Esophagus muscularis mucosa (tissue), 4 donors: ENCODE results near the gene OPN1SW. TPM values are rescaled to one million over a fixed set of nuclear protein-coding genes. Genes with fewer than 3 reads are reported as not detected.

Experiments used
- DNase-seq: peaks from one replicate; pipeline ENCODE4 v3.0.0-alpha.2; 2017; ENCODE audit errors: extremely low spot score
- H3K27ac ChIP-seq, 4 donors: fragments of 200-600 bp; sonication (generic); replicated peaks in 1 of 4; 1 replicate in 3 of 4; 2 replicates in 1 of 4; pipeline ENCODE4 v1.5.1; 2016 to 2019; ENCODE audit warnings: mild to moderate bottlenecking in 1 of 4
- H3K27me3 ChIP-seq, 4 donors: fragments of 200-600 bp; sonication (generic); one replicate each; pipeline versions ENCODE4 v1.5.1 to v1.6.0; 2016 to 2019
- H3K36me3 ChIP-seq, 4 donors: fragments of 200-600 bp; sonication (generic); one replicate each; pipeline ENCODE4 v1.5.1; 2016 to 2019
- H3K4me1 ChIP-seq, 4 donors: fragments of 200-600 bp; sonication (generic); one replicate each; pipeline ENCODE4 v1.5.1; 2016 to 2019
- H3K4me3 ChIP-seq, 4 donors: fragments of 200-600 bp; sonication (generic); 1 replicate in 2 of 4; 2 replicates in 2 of 4; pipeline ENCODE4 v1.5.1; 2016 to 2019; ENCODE audit warnings: mild to moderate bottlenecking in 4 of 4, moderate library complexity in 1 of 4
- H3K9me3 ChIP-seq, 4 donors: fragments of 200-600 bp; sonication (generic); 1 replicate in 3 of 4; 2 replicates in 1 of 4; pipeline ENCODE4 v1.5.1; 2016 to 2019
- CTCF ChIP-seq, 3 experiments: fragments of 200-600 bp in 2 of 3; fragments of 450-650 bp in 1 of 3; sonication (generic) in 2 of 3; IDR thresholded peaks; one replicate each; pipeline ENCODE4 v1.5.1; 2017 to 2019; ENCODE audit warnings: antibody characterized with exemption in 3 of 3, mild to moderate bottlenecking in 2 of 3, moderate library complexity in 1 of 3
- EP300 ChIP-seq: sonication (generic); formaldehyde crosslinking; IDR thresholded peaks from one replicate; pipeline ENCODE4 v1.6.1; 2017; ENCODE audit warnings: antibody characterized with exemption
- POLR2A ChIP-seq: fragments of 450-650 bp; IDR thresholded peaks from one replicate; pipeline ENCODE4 v1.6.1; 2017; ENCODE audit warnings: antibody characterized with exemption, moderate library complexity, mild to moderate bottlenecking, low read depth
- POLR2AphosphoS5 ChIP-seq, 2 donors: sonication (generic); formaldehyde crosslinking; IDR thresholded peaks; one replicate each; pipeline ENCODE4 v1.6.1; 2017; ENCODE audit warnings: antibody characterized with exemption in 2 of 2
- WGBS: methylation state at CpG from one replicate; pipeline ENCODE4 v1.1.5; 2018; 5-methylcytosine and 5-hydroxymethylcytosine counted together
- intact Hi-C: fragments of 100-400 bp; cut with DNase I; formaldehyde crosslinking; loops from one replicate; pipeline ENCODE4 v1.15.1; 2023
- total RNA-seq, 4 donors: library from RNA; depleted of rRNA; stranded (reverse); fragments of >200 nt; gene quantifications; one replicate each; pipeline versions ENCODE4 v1.1.0 to v1.2.1, GENCODE V29; 2016

Gene OPN1SW
- total RNA-seq, 4 donors from 2014 or later: not detected

GRCh38 chr7:128770233-128770632 lies 5.4 kb downstream of the OPN1SW start:
- peaks cover 10 to 14% (median 11%) of the 10 kb centered on the region in 4 donors for H3K4me1 ChIP-seq
- intact Hi-C loops: no loop called here
- TF ChIP-seq POLR2AphosphoS5 (IDR thresholded peaks at IDR 0.05) (no peak), EP300 (no peak), CTCF (IDR thresholded peaks at IDR 0.05) (no peak), POLR2A (no peak)
- no peaks in the 10 kb centered on the region for H3K9me3 ChIP-seq
- no peaks in the 10 kb centered on the region for H3K27me3 ChIP-seq
- WGBS: 66% methylated on average over 2 of the region's 2 CpGs
- no peak overlapping the region for H3K4me3 ChIP-seq
- H3K27ac ChIP-seq: no peak overlapping the region
- H3K36me3 ChIP-seq: peaks cover 23 to 79% (median 52%) of the 10 kb centered on the region in 4 donors
- DNase-seq: no peak

DNA sequence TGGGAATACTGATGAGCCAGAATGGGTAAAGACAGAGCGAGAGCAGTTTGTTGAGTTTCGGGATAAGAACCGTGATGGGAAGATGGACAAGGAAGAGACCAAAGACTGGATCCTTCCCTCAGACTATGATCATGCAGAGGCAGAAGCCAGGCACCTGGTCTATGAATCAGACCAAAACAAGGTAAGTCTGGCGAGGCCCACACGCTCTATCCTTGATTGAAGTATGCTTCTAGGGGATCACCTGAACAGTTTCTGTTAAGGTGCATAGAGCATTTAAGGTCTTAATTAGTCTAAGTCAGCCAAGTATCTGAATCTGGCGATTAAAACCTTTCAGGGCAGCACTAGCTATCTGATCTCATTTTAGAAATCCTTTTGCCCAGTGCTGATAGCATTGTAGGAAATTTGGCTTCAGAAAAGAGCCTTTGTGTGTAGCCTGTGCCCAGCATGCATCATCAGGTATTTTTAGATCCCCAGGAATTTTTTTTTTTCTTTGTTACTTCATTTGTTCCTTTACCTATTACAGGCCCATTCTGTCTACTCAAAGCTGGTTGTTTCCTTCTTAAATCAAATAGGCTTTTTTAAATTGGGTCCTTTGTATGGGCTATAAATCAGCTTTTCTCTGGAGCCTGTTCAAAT lies 8.0 kb downstream of the OPN1SW start:
- peaks cover 10 to 30% (median 26%) of the 10 kb centered on the region in 4 donors for H3K4me1 ChIP-seq
- intact Hi-C loops: no loop called here
- peaks cover 23 to 90% (median 61%) of the 10 kb centered on the region in 4 donors for H3K36me3 ChIP-seq
- no peaks in the 10 kb centered on the region for H3K9me3 ChIP-seq
- 92% methylated on average over 6 of the region's 6 CpGs for WGBS
- H3K27me3 ChIP-seq: no peaks in the 10 kb centered on the region
- peak overlapping the region; percentile 54 to 68 (median 58) for H3K27ac ChIP-seq
- DNase-seq: no peak
- H3K4me3 ChIP-seq: no peak overlapping the region
- no peak for TF ChIP-seq EP300
- TF ChIP-seq POLR2A: no peak
- TF ChIP-seq POLR2AphosphoS5 (IDR thresholded peaks at IDR 0.05): peak in 1 of 2 donors; percentile 7

- no peak for DNase-seq
- Histone ChIP-seq H3K36me3 (peaks cover 15 to 92% (median 63%) of the 10 kb centered on the region in 4 donors), H3K27ac (peak overlapping the region; percentile 77 to 93 (median 83)), H3K4me3 (no peak overlapping the region), H3K4me1 (peaks cover 10 to 37% (median 27%) of the 10 kb centered on the region in 4 donors), H3K27me3 (no peaks in the 10 kb centered on the region), H3K9me3 (no peaks in the 10 kb centered on the region)
- TF ChIP-seq CTCF (IDR thresholded peaks at IDR 0.05) (no peak), EP300 (no peak), POLR2AphosphoS5 (IDR thresholded peaks at IDR 0.05) (peak in 1 of 2 donors; percentile 39), POLR2A (no peak)
- intact Hi-C loops: loop anchor here (5.0 kb wide), 1 partner anchor 69 kb away; the partner anchor contains the start of gene FLNC
- WGBS: 55% methylated on average over 3 of the region's 3 CpGs
Measured at GRCh38 chr7:128763541-128763940, 12.1 kb downstream of the OPN1SW start.

- H3K27me3 ChIP-seq: no peaks in the 10 kb centered on the region
- intact Hi-C loops: no loop called here
- H3K27ac ChIP-seq: peak overlapping the region; percentile 83 to 93 (median 87)
- H3K36me3 ChIP-seq: peaks cover 13 to 84% (median 47%) of the 10 kb centered on the region in 4 donors
- H3K4me3 ChIP-seq: no peak overlapping the region
- TF ChIP-seq POLR2AphosphoS5 (IDR thresholded peaks at IDR 0.05): no peak
- no peak for TF ChIP-seq EP300
- TF ChIP-seq CTCF (IDR thresholded peaks at IDR 0.05): no peak
- no peak for TF ChIP-seq POLR2A
- H3K4me1 ChIP-seq: peaks cover 15 to 59% (median 50%) of the 10 kb centered on the region in 4 donors
- DNase-seq: no peak
- no peaks in the 10 kb centered on the region for H3K9me3 ChIP-seq
Measured at GRCh38 chr7:128759242-128759641, 16.4 kb downstream of the OPN1SW start.

DNA sequence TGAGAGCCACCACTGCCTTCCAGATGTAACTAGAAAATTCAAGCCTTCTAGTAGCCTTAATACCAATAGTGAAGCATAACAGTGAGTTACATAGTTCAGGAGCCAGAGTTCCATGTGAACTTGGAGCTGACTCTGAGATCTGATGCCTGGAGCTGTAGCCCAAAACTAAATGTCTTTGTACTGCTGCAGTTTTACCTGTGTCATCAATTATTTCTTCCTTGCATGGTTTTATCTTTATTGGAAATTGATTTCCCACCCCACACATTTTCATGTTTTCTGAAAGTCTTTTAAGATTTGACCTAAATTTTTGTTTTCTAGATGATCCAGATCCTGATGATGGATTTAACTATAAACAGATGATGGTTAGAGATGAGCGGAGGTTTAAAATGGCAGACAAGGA lies 17.0 kb downstream of the OPN1SW start:
- no peaks in the 10 kb centered on the region for H3K9me3 ChIP-seq
- no peaks in the 10 kb centered on the region for H3K27me3 ChIP-seq
- no peak for TF ChIP-seq POLR2A
- no peak for TF ChIP-seq EP300
- TF ChIP-seq CTCF (IDR thresholded peaks at IDR 0.05): no peak
- TF ChIP-seq POLR2AphosphoS5 (IDR thresholded peaks at IDR 0.05): no peak
- peak overlapping the region; percentile 83 to 93 (median 87) for H3K27ac ChIP-seq
- peak; percentile 14 for DNase-seq
- intact Hi-C loops: no loop called here
- H3K36me3 ChIP-seq: peaks cover 19 to 84% (median 49%) of the 10 kb centered on the region in 4 donors
- peaks cover 15 to 55% (median 46%) of the 10 kb centered on the region in 4 donors for H3K4me1 ChIP-seq
- H3K4me3 ChIP-seq: no peak overlapping the region
- 100% methylated on average over 1 of the region's 1 CpG for WGBS
